ENCODE data around the gene LCMT1.
A peak's percentile ranks its signal among the peaks of the same experiment; 100 is the strongest.

LCMT1 gene

GRCh38 chr16:25109643-25110042, 1.9 kb upstream of the LCMT1 start:
- H3K27me3 ChIP-seq (replicated peaks; ENCODE audit: control insufficient read depth, insufficient read depth, low read length): no peaks in the 10 kb centered on the region
- no peak overlapping the region for H3K4me3 ChIP-seq (replicated peaks; ENCODE audit: low read depth, low read length)
- no peak for DNase-seq (ENCODE audit: extremely low read depth, insufficient read length)
- TF ChIP-seq CTCF (IDR thresholded peaks at IDR 0.05; ENCODE audit: insufficient read depth, low read length, poor library complexity, severe bottlenecking): no peak
- H3K36me3 ChIP-seq (ENCODE audit: control insufficient read depth, insufficient read depth, low read length): no peaks in the 10 kb centered on the region

GRCh38 chr16:25110387-25110947, 1.1 kb upstream of the LCMT1 start:
- DNase-seq (ENCODE audit: extremely low read depth, insufficient read length): no peak
- no peak for TF ChIP-seq CTCF (IDR thresholded peaks at IDR 0.05; ENCODE audit: insufficient read depth, low read length, poor library complexity, severe bottlenecking)
- Histone ChIP-seq H3K36me3 (ENCODE audit: control insufficient read depth, insufficient read depth, low read length) (no peaks in the 10 kb centered on the region), H3K4me3 (replicated peaks; ENCODE audit: low read depth, low read length) (peak overlapping the region; percentile 87), H3K27me3 (replicated peaks; ENCODE audit: control insufficient read depth, insufficient read depth, low read length) (no peaks in the 10 kb centered on the region)

GRCh38 chr16:25114121-25114520, 2.6 kb downstream of the LCMT1 start:
- no peaks in the 10 kb centered on the region for H3K27me3 ChIP-seq (replicated peaks; ENCODE audit: control insufficient read depth, insufficient read depth, low read length)
- H3K4me3 ChIP-seq (replicated peaks; ENCODE audit: low read depth, low read length): no peak overlapping the region
- DNase-seq (ENCODE audit: extremely low read depth, insufficient read length): no peak
- TF ChIP-seq CTCF (IDR thresholded peaks at IDR 0.05; ENCODE audit: insufficient read depth, low read length, poor library complexity, severe bottlenecking): no peak
- H3K36me3 ChIP-seq (ENCODE audit: control insufficient read depth, insufficient read depth, low read length): no peaks in the 10 kb centered on the region; the same call in 1 of the 2 replicates

- DNase-seq (ENCODE audit: extremely low read depth, insufficient read length): no peak
- no peak for TF ChIP-seq CTCF (IDR thresholded peaks at IDR 0.05; ENCODE audit: insufficient read depth, low read length, poor library complexity, severe bottlenecking)
Measured at GRCh38 chr16:25118851-25119578, 7.5 kb downstream of the LCMT1 start.

GRCh38 chr16:25121824-25122600, 10.5 kb downstream of the LCMT1 start:
- TF ChIP-seq CTCF (IDR thresholded peaks at IDR 0.05; ENCODE audit: insufficient read depth, low read length, poor library complexity, severe bottlenecking): no peak
- H3K4me3 ChIP-seq (replicated peaks; ENCODE audit: low read depth, low read length): no peak overlapping the region
- no peaks in the 10 kb centered on the region; the same call in 1 of the 2 replicates for H3K36me3 ChIP-seq (ENCODE audit: control insufficient read depth, insufficient read depth, low read length)
- H3K27me3 ChIP-seq (replicated peaks; ENCODE audit: control insufficient read depth, insufficient read depth, low read length): no peaks in the 10 kb centered on the region
- no peak for DNase-seq (ENCODE audit: extremely low read depth, insufficient read length)

More at GRCh38 chr16:25118851-25119578, 7.5 kb downstream of the LCMT1 start:
- Histone ChIP-seq H3K27me3 (replicated peaks; ENCODE audit: control insufficient read depth, insufficient read depth, low read length) (no peaks in the 10 kb centered on the region), H3K36me3 (ENCODE audit: control insufficient read depth, insufficient read depth, low read length) (no peaks in the 10 kb centered on the region; the same call in 1 of the 2 replicates), H3K4me3 (replicated peaks; ENCODE audit: low read depth, low read length) (no peak overlapping the region)
